Endometrial microvascular endothelial cells (primary cell): ENCODE measurements around the gene SPATA33. TPM values are rescaled to one million over a fixed set of nuclear protein-coding genes. Genes with fewer than 3 reads are reported as not detected.

Experiments
- in situ Hi-C: cut with HindIII; loops from 2 replicates; pipeline ENCODE4 v1.10.0; 2017; ENCODE audit warnings: low sequenced_read_pairs, low pct_unique_long_range_greater_than_20kb; ENCODE audit errors: inconsistent ontology term
- total RNA-seq: library from RNA; depleted of rRNA; stranded (reverse); fragments of >200 nt; gene quantifications from one replicate; pipeline ENCODE4 v1.2.3, GENCODE V29; 2015; ENCODE audit errors: inconsistent ontology term

SPATA33 gene
- 7.9 TPM for total RNA-seq

DNA sequence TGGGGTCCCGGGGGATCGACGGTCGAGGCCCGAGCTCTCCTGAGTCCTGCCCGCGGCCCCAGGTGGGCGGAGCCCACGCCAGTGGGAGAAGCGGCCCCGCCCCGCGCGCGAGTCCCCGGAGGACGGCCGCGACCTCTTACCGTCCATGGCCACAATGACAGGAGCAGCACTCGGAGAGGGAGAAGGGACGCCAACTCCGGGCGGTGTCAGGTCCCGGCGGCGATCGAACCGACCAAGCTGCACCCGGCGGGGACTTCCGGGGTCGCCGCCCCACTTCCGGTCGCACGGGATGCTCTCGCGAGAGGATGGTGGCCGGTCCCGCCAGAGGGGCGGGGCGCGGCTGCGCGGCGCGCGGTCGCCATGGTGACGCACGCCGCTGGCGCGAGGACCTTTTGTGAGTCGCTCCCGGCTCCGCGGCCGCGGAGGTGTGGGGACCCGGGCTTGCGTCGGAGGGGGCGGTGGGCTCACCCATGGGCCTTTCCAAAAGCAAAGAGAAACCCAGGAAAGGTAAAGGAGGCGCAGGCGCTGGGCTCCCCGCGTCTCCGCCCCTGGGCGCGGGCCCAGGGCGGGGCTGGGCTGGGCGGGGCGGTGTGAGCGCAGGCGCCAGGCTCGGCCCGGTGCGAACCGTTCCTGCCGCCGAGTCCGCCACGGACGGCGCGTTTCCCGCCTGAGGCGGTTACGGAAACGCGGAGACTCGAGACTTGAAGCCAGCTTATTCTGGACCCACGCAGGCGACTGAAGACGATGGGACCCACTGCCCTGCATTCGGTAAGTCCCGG, at the start of gene SPATA33, which contains the start of gene CHMP1A:
SPATA33 (plus strand) TSS at position 395 of the 779 bp plus-strand sequence; CDS start at position 471, 76 bp downstream.
CHMP1A (minus strand) TSS at position 267 of the 779 bp plus-strand sequence; CDS start at position 147, 120 bp downstream.
- in situ Hi-C loops: no loop called here

DNA sequence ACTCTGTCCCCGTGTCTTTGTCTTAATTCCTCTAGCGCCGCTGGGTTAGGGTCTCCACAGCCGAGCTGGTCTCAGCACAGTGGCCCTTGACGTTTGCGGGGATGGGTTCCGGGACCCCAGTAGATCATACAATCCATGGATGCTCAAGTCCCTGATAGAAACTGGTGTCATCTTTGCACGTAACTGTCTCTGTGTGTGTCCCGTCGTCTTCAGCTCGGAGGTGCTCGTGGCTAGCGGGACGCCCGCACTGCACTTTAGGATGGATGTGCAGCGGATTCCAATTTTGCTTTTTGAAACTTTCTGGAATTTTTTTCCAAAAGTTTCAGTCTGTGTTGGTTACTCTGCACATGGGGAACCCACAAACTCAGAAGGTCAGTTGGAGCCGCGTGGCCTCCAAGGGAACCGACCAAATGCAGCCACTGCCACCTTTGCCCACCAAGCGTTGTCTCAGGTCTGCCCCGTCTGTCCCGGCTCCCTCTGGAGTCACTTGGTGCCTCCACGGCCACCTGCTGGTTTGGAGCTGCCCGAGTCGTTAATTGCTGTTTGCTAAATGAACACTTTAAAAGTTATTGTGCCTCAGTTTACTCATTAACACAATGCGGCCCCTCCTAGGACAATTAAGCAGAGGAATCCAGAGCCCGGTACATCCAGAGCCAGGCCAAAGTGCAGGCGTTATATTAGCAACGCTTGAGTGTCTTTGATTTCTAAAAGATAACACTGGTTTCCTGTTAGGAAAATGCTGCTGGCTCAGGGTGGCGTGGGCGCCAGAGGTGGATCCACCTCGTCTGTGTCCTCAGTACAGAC, 49.5 kb upstream of the SPATA33 start:
- in situ Hi-C loops: no loop called here

DNA sequence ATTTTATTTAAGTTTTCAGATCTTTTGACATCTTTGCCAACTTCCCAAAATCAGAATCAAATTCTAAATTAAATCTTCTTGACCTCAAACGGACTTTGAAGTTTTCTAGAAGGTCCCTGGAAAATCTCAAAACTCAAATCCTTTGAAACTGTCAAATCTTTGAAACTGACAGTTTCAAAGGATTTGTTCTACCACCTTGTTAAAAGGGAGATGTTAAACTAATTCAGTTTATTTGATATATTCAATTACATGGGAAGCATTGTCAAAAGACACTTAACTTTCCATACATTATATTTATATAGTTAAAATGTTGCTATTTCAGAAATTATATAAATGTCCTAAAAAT, 47.6 kb upstream of the SPATA33 start:
- in situ Hi-C loops: no loop called here

DNA sequence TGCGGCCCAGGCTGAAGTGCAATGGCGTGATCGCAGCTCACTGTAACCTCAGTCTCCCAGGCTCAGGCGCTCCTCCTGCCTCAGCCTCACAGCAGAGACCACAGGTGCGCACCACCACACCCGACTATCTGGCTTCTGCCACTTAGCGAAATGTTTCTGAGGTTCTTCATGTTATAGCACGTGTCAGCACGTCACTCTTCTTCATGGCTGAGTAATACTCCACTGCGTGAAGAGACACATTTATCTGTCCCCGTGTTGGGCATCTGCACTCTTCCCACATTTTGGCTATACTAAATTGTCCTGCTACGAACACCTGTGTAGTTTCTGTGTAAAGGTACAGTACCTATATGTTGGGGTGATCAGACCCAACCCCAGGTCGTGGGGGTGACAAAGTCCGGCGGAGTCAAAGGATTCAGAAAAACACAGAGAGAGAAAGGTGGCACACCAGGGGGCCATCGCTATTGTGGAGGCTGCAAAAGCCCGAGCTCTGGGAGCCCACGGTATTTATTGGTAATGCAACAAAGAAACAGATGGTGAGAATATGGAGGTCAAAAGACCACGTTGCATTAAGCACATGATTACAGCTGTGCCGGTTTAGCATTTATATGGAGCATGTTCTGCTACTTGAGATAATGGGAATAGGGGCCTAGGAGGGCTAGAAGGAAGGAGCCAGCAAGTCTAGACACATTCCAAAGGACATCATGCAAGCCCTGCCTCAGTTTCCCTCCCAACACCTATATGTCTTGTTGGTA, 45.0 kb upstream of the SPATA33 start:
- in situ Hi-C loops: no loop called here

DNA sequence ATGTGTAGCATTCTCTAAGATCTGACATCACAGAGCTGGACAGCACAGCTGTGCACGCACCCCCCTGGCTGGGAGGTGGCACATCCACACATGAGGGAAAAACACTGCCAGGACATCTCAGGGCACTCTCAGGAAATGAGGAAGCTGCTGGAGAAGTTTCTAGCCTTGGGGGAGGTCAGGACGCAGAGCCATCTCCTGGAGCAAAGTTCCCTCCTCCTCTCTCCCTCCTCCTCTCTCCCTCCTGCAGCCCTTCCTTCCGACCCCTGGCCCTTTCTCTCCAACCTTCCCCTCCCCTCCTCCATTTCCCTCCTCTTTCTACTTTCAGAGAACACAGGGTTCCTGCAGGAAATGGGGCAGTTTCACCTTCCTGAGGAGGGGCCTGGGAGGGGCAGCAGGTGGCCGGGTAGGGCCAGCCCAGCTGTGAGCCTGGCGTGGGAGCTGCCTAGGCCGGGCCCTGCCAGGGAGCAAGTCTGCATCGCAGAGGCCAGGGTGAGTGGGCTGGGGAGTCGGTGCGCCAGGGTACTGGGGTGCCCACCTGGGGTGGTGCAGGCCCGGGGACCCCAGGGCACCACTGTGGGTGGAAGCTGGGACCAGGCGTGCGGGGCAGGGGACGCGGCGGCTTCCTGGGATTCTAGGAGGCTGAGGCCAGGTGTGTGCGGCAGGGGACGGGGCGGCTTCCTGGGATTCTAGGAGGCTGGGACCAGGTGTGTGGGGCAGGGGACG, 44.2 kb upstream of the SPATA33 start, which contains the start of gene DPEP1:
DPEP1 (plus strand) TSS at position 412 of the 723 bp plus-strand sequence. CDS start 16,769 bp downstream, outside the sequence.
- in situ Hi-C loops: no loop called here

DNA sequence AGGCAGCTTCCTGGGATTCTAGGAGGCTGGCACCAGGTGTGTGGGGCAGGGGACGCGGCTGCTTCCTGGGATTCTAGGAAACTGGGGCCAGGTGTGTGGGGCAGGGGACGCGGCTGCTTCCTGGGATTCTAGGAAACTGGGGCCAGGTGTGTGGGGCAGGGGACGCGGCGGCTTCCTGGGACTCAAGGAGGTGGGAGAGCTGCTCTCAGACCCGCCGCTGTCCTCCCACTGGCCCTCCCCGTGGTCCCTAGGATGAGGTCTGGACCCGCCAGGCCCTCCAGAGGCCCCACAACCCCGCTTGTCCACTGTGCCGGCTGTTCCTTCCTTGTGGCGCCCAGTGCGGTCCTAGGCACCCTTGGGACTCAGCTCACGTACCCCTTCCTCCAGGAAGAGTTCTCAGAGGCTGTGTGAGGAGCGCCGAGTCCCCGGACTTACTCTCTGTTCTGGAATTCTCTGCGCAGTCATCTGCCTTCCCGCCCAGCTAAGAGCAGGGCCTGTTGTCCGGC, 43.6 kb upstream of the SPATA33 start:
- in situ Hi-C loops: no loop called here

DNA sequence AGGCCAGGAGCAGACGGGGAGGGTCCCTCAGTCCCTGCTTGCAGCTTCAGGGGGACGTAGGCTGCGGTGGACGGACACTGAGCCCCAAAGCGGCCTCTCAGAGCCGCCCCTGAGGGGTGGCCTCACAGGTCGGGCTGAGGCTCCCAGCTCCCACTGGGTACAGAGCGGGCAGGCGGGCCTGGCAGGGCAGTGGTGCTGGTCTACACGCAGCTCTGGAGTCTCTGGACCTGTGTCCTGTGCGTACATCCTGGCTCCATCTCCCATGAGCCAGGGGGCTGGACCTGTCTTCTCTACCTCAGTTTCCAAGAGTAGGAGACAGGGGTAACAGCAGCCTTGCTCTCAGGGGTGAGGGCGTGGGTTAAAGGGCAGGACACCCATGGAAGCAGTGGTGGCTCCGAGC, 42.5 kb upstream of the SPATA33 start:
- in situ Hi-C loops: no loop called here

DNA sequence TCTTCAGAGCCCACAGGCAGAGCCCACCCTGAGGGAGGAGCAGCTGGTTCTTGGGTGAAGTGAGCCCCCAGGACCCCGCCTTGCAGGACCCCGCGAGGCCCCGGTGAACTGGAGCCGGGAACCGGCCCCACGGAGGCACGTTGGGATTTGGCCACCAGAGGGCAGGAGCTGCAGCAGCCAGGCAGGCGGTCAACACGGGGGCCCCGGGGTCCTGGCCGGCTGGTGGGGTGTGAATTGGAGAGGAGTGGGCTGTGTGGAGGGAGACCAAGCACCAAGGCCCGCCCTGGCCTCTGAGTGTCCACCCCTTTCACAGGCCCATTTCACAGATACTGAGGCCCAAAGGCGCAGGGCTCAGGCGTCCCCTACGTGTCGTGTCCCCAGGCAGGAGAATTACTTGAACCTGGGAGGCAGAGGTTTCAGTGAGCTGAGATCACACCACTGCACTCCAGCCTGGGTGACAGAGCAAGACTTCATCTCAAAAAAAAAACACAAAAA, 42.0 kb upstream of the SPATA33 start:
- in situ Hi-C loops: no loop called here

DNA sequence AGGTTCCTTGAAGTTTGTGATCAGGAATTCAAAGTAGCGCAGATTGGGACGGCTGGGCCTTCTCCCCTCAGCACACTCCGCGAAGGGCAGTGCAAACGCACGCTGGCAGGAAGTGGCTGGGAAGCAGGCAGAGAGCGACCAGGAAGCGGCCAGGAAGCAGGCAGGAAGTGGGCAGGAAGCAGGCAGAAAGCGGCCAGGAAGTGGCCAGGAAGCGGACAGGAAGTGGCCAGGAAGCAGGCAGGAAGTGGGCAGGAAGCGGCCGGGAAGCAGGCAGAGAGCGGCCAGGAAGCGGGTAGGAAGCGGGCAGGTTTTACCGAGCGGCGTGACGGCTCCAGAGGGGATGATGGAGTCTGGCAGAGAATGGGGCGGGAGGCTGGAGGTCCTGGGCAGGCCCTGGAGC, 41.0 kb upstream of the SPATA33 start:
- in situ Hi-C loops: no loop called here

DNA sequence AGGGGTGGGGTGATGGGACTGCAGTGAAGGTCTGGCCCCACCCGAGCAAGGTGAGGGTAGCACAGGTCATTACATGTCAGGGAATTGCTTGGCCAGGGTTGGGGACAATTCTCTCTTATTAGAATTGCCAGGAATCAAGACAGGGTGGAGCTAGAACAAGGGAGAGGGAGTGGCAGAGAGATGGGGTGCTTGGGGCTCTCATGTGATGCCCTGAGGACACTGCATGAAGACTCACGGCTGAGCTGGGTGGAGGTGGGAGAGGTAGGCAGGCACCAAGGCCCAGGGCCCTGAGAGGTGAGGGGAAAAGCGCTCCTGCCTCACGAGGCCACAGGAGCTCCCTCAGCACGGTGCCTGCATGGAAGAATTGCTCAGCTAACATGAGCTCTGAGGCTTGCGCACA, 40.6 kb upstream of the SPATA33 start:
- in situ Hi-C loops: no loop called here

DNA sequence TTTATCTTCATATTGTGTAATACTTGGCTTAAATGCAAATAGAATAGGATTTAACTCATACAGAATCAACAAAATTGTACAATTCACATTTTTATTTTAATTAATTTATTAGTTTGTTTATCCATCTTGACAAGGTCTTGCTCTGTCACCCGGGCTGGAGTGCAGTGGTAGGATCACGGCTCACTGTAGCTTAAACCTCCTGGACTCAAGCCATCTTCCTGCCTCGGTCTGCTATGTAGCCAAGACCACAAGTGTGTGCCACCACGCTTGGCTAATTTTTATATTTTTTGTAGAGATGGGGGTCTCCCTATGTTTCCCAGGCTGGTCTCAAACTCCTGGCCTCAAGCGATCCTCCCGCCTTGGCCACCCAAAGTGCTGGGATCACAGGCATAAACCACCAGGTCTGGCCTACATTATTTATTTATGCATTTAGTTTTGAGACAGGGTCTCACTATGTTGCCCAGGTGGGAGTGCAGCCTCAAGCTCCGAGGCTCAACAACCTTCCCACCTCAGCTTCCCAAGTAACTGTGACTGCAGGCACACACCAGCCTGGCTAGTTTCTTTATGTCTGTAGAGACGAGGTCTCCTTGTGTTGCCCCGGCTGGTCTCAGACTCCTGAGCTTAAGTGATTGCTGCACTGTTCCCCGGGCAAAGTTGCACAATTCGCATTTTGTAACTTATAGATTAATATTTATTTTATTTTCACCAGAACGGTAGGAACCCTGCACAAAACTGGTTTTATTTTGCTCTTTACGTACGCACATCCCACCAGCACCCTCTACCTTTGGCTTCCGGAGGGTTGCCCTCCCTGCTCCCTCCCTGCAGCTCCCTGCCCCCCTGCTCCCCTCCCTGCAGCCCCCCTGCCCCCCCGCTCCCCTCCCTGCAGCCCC, 39.3 kb upstream of the SPATA33 start:
- in situ Hi-C loops: no loop called here

DNA sequence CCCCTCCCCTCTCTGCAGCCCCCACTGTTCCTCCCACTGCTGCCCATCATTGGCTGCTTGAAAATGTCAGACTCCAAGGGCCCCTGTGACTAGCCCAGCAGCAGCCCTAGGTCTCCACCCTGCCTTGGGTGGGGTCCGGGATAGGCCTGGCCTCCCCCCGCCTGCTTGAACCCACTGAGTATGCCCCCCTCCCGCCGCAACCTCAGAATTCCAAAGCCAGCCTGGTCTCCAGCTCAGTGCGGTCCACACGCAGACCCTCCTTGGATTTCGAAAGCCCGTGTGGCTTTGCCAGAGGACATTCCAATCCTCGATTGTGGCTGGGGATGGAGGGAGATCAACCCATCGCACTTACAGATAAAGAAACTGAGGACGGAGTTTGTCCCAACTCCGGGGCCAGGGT, 37.8 kb upstream of the SPATA33 start:
- in situ Hi-C loops: no loop called here

DNA sequence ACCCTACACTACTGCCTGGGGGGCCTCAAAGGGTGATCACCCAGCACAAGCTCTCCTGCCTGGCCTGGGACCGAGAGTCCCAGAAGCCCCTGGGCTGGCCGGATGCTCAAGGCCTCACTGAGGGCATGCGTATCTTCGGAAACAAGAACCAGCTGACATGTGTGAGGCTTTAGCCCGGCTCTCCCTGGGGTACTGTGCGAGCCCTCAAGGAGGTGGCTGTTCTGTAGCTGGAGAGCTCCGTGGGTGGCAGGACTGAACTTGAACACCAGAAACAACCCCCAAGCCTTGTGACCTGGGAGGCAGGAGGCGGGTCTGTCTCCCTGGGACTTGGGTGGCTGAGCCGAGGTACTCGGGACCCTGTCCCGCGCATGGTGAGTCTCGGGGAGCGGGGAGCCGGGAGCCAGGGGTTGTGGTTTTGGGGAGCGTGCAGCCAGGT, 37.2 kb upstream of the SPATA33 start:
- in situ Hi-C loops: no loop called here

DNA sequence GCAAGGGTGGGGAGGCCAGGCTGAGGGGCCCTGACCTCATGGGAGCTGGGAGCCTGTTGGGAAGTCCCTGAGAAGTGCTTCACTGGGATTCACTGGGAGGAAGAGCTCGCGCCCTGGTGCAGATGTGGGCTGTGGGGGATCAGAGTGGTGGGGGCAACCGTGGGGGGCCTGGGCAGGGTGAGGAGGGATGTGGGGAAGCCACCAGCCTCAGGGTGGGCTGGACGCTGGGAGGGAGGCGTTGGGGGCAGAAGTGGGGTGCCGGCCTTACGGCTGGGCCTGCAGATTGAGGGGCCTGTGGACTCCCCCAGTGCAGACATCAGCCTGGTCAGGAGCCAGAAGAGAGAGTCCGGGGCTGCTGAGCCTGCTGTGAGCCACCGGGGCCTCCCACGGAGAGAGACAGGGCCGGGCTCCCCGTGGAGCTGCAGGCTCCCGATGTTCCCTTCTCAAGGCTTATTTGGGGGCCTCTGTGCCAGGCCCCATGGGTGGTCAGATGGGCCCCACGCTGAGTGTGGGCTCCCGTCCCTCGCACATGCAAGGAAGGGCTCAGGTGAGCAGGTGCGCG, 36.4 kb upstream of the SPATA33 start:
- in situ Hi-C loops: no loop called here

DNA sequence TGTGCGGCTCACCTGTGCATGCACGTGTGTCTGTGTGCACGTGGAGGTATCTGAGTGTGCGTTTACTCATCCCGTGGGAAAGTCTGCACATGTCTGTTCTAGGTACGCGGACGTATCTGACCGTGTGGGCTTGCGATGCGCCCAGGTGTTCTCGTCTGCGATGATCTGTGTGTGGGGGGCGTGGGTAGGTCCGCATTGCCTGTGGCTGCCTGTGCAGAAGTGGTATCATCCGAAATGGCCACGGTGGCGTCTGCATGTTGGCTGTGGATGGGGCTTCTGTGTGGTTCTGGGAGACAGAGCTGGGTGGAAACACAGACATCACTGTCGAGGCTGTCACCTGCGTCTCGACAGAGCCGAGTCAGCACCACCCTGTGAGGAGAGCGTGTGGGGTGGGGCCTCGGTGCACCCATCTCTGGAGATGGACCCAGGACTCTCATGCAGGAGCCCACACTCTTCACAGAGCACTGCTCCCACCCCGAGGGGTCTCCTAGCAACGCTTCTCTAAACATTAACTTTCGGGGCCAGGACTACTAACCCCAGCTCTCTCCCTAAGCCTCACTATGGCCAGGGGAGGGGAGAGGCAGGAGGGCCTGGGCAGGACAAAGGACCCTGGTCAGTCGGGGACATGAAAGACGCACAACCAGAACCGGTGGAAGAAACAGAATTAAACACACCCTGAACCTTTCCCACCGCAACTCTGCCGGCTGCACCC, 35.8 kb upstream of the SPATA33 start:
- in situ Hi-C loops: no loop called here

DNA sequence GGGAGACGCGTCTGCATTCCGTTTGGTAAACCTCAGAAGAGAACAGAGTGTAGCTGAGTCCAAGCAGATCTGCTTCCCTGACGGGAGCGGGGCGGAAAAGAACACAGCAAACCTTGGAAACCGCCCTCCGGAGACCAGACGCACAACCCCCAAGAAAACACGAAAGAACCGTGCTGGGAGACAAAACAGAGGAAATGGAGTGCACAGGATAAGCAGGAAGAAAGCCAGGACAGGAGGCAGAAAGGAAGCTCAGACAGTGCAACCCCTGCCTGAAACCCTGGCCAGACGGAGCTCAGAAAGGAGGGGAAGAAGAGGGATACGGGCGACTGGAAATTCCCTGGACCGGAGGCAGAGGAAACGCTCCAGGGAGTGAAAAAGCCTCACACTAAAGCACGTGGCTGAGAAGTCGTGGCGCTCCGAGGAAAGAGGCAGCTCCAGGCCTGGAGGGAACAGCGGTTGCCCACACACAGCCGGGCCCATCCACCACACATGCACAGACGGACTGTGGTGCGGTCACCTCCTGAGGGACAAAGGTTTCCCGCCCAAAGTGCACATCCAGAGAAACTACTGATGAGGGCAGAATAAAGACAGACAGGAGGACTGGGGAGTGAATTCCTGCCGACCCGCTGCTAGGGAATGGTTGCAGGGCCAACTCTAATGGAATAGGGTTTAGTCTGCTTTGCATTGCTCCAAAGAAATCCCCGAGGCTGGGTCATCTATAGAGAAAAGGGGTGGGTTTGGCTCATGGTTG, 34.0 kb upstream of the SPATA33 start:
- in situ Hi-C loops: no loop called here
